Medulla oblongata (tissue), 1 donor: ENCODE data around the gene KXD1.

Experiments
- DNase-seq: peaks from one replicate; pipeline ENCODE4 v3.0.0-alpha.2; 2015; ENCODE audit errors: extremely low spot score

Gene KXD1

GRCh38 chr19:18601875-18602274, 44.2 kb downstream of the KXD1 start:
- DNase-seq: no peak

DNA sequence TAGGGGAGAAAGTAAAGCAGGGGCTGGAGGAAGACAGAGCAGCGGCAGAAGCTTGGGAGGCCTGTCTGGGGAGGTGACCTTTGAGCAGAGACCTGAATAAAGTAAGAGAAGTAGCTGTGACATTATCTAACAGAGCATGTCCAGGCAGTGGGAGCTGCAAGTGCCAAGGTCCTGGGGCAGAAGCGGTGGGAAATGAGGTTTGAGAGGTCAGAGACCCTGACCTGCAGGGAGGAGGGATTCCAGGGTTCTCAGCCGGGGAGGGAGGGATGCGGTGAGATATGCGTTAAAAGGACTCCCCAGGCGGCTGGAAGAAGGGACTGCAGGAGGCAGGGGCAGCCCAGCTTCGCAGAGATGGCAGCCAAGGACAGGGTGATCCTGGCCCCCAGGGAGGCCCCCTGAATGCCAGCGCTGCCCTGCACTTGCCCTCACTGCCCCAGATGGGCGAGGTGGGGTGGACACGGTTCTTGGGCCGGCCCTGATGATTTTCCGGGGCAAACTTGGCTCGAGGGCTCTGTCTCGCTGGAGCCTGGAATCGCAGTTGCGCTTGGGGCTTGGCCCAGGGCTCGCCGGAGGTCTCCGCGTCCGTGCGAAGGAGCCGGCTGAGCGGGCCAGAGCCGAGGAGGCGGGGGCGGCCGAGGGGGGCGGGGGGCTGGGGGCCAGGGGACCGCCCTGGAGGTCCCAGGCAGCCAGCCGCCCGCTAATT, 45.7 kb downstream of the KXD1 start:
- DNase-seq: no peak

DNA sequence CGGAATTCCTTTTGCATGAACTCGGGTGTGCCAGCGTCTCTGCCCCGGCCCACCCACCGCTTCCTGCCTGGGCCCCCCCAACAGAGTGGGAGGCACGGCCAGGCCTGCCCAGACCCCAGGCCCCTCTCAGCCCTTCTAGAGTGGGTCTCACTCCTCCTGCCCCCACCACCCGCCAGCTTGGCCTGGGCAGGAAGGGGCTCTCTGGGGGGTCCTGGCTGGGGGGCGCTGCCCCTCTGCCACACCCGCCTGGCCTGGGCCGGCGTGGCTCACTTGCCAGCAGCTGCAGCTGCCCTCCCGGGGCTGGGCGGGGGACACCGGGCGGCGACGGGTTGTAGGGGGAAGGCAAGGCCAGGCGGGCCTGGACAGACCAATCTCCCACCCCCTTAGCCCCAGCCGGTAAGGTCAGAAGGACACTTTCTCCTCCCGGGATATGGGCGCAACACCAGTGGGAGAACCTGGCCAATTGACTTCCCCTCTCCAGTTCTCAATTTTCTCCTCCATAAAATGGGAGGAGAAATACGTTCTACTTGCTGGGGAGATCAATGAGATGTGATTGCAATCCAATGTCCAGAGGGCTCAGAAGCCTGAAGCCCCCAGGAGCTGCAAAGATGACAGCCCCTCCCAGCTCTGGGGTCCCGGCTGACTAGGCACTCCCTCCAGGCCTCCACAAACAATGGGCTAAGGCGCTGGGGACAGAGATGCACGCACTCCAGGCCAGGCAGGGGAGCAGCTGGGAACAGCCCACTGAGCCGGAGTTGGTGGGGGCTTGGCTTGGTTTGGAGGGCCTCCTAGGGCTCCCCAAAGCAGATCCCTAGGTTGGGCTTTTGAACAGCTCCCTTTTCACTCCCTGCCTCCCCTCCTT, 46.5 kb downstream of the KXD1 start:
- DNase-seq: no peak

DNA sequence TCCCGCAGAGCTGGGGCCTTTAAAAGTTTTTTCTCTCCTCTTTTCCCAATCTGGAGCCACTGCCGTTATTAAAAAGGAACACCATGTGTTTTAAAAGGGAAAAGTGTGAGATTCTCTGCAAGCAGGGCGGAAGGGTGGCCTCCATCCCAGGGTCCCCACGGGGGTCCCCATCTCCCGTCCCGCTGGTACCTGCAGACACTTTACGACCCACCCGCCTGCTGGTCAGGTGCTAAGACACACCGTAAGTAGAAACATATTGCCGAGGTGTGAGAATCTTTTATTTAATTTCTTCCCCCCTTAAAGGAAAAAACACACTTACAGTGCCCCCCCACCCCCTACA, 47.1 kb downstream of the KXD1 start:
- DNase-seq: no peak

GRCh38 chr19:18605196-18605545, 47.5 kb downstream of the KXD1 start:
- no peak for DNase-seq

GRCh38 chr19:18605546-18606280, 48.0 kb downstream of the KXD1 start:
- no peak for DNase-seq

- DNase-seq: no peak
These were observed 48.9 kb downstream of the KXD1 start, which contains the start of gene CRLF1 for GRCh38 chr19:18606281-18607225. Gene CRLF1 (minus strand): TSS chr19:18606799. CDS start chr19:18606656, 143 bp downstream.

GRCh38 chr19:18607226-18608101, 49.8 kb downstream of the KXD1 start:
- DNase-seq: no peak

DNA sequence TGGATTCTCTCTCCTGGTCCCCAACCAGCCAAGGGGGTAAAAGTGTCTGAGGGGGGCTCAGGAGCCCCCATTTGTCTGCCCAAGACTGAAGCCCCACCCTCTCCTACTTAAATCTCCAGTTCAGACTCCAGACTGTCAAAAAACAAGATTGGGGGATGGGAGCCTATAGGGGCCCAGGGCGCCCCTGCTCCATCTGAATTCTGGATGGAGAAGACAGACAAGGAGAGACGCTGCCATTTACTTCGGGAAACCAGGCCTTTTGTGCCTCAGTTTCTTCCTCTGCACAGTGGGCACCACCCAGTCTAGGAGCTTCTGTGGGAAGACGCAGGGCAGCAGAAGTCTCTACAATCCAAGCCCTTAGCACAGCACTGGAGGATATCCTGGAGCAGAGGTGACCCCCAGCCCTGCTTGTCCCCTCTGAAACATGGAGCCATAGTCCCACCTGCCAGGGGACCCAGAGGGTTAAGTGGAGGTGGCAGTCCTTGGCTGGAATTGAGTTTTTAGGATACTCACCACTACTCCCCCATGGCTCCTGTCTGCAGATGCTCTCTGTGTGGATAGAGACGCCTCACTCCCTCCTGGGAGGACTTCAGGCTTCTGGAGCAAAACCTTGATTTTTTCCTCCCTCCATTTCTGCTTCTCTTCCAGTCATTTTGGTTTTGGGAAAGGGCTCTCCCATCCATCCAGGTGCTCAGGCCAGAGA, 50.6 kb downstream of the KXD1 start:
- DNase-seq: no peak

- DNase-seq: no peak
These were observed 51.4 kb downstream of the KXD1 start for GRCh38 chr19:18608805-18609716.

- no peak for DNase-seq
These were observed 52.0 kb downstream of the KXD1 start for GRCh38 chr19:18609717-18610051.

GRCh38 chr19:18610245-18610555, 52.5 kb downstream of the KXD1 start:
- DNase-seq: no peak

GRCh38 chr19:18610556-18611326, 53.1 kb downstream of the KXD1 start:
- no peak for DNase-seq

DNA sequence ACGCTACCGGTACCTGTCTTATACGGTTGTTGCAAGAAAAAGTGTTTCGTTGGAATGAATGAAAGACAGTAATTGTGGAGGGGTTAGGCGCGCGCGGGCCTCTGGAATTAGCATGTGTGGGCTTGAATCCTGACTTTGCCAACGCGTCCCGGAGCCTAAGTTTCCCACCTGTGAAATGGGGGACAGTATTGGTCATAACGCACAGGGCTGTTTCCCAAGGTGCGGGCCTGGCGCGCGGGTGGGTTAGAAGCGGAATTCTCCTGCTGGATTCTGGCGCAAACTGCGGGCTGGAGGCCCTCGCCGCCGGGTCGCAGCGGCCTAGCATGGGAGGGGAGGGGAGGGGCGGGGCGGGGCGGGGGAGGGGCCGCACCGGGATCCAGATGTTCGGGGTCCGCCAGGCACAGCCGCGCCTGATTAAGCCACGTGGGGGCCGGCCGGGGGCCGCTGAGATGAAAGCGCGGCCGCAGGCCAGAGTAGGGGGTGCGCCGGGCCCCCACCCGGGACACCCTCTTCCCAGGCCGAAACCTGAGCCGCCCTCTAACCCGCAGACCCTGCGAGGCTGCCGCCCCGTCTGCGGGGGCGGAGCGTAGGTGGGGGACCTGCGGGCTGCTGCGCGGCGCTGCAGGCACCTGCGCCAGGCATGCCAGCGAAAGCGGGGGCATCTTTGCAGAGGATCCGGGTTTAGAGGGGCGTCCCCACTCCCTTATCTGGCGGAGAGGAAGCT, 53.8 kb downstream of the KXD1 start:
- DNase-seq: no peak

- no peak for DNase-seq
These were observed 54.5 kb downstream of the KXD1 start for GRCh38 chr19:18612051-18612771.

DNA sequence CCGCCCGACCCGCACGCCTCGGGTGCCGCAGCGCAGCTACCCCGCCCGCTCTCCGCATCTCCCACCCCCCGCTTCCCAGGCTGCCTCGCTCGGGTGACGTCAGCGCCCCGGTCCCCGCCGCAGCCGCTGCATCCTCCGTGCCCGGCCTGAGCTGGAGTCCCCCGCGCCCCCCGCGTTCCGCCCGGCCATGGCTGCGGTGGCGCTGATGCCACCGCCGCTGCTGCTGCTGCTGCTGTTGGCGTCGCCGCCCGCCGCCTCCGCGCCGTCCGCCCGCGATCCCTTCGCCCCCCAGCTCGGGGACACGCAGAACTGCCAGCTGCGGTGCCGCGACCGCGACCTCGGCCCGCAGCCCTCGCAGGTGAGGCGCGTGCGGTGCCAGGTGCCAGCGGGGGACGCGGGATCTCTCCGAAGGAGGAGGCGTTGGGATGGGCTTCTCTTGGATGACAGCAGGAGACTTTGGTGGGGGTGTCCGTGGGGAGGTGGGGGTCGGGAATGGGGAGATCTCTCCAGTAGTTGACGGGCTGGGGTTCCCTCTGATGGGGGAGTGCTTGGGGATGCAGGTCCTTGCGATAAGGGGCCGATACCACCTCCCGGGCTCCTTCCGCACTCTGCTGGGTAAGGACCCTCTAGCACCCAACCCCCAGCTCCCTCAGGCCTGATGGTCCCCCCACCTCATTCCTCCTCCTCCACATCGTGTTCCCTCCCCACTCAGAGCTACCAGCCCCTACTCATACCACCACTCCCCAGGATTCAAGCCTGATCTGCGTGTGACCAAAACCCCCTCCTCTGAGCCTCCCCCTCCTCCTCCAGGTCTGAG, 55.3 kb downstream of the KXD1 start, which contains the start of gene TMEM59L:
TSS of gene TMEM59L (plus strand) at position 99 of the 817 bp plus-strand sequence. CDS start at position 188, 89 bp downstream.
- DNase-seq: no peak
